Amniotic stem cell (primary cell): ENCODE data around the gene ETV1.
A peak's percentile ranks its signal among the peaks of the same experiment; 100 is the strongest.

Experiments
- DNase-seq: peaks from one replicate; lab custom pipeline; 2025; lab: John Stamatoyannopoulos, UW

ETV1 gene

GRCh38 chr7:13989126-13989948 is at the start of gene ETV1:
Gene ETV1, minus strand, starts transcription at chr7:13989666. Its CDS starts 614 bp downstream, at chr7:13989052.
- DNase-seq = peak; percentile 79

DNA sequence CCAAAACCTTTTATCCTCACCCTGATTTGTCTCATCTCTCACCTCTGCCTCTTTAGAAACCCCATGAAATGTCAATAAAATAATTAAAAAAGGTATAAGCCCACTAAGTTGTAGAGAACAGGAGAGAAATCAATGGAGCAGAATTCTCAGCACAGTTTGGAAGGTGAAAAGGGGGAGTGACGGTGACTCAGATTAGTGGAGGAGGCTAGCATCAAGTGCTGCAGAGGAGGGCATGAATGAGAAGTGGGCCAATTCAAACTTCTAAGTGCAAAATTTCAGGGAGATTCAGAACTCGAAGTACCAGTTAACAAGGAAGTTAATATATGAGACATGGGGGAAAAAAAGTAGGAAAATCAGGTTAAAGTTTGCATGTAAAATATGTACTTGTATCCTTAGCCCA is 34.9 kb upstream of the ETV1 start:
- no peak for DNase-seq

DNA sequence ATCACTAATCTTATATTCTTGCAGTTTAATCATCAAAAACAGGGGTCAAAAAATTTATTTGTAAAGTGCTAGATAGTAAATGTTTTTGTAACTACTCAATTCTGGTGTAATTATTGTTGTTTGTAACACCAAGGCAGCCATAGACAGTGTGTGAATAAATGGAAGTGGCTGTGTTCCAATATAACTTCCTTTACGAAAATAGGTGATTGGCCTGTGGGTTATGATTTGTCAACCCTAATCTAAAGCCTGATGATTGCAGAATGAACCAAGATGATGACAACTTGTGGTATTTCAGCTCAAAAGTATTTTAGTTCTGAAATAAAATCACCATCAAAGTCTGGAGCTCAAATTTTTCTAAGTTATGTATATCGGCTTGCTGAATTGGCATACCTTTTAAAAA is 34.4 kb upstream of the ETV1 start:
- no peak for DNase-seq

DNA sequence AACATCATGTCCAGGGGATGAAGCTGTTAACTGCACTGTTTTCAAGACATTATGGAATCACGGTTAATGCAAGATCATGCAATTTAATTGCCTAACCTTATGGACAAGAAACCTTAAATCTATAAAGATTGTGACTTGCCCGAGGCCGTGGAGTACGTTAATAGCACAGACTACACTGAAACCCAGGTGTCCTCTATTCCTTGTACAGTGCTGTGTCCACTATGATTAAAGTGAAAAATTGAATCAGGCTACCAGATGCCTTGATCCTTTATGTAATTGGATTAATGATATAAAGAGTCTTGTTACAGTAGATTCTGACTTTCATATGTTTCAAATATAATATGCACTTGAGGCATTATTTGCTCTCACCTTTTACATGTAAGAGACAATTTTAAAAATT is 33.9 kb upstream of the ETV1 start:
- DNase-seq = no peak

DNA sequence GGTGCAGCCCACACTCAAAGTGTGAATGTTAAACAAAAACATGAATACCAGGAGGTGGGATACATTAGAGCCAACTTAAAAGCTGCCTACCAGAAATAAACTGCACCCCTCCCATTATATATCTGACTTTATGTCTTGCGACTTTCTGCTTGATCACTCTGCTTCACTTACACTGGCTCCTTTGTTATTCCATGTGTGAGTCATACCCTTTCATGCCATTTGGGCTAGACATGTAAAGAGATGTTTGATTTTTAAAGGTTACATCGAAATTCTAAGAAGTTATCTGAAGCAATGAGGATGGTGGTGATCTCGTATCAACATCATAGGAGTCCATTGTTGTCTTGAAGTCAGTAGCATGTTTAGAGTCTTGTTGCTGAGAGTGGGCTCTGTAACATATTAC is 31.6 kb upstream of the ETV1 start:
- DNase-seq = no peak

DNA sequence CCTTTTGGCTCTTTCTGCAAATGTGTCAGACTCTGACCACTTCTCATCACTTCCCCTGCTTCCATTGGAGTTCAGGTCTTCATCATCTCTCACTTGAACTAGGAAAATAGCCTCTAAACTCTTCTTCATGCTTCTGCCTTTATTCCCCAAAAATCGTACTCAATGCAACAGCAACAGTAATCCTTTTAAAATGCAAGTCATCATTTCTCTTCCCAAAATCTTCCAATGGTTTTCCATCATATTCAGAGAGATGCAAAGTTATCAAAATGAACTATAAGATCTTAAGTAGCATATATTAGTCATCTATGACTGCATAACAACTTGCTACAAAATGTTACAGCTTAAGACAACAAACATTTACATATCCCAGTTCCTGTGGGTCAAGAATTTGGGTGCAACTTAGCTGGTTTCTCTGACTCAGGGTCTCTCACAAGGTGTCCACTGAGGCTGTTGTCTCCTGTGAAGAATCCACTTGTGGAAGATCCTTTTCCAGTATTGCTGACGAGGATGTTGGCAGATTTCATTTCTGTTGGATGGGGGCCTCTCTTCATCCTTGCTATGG is 31.0 kb upstream of the ETV1 start:
- no peak for DNase-seq

DNA sequence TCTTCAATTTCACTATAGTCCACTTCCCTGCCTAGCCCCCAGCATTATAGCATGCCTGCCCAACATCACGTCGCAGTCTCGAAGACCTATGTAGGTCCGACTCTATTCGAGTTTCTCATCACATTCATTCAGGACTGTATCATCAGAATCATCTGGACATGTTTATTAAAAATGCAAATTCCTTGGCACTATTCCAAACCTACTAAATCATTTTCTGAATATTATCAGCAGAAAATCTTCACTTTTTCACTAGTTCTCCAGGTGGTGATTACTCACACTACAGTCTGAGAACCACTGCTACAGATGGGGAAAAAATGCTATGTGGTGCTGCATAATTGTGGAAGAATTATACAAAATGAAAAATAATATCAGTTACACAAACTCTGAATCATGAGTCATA is 29.3 kb upstream of the ETV1 start:
- no peak for DNase-seq

- DNase-seq = no peak
These were observed 27.5 kb upstream of the ETV1 start for GRCh38 chr7:14016950-14017349.

GRCh38 chr7:14013898-14014297 is 24.4 kb upstream of the ETV1 start:
- no peak for DNase-seq

DNA sequence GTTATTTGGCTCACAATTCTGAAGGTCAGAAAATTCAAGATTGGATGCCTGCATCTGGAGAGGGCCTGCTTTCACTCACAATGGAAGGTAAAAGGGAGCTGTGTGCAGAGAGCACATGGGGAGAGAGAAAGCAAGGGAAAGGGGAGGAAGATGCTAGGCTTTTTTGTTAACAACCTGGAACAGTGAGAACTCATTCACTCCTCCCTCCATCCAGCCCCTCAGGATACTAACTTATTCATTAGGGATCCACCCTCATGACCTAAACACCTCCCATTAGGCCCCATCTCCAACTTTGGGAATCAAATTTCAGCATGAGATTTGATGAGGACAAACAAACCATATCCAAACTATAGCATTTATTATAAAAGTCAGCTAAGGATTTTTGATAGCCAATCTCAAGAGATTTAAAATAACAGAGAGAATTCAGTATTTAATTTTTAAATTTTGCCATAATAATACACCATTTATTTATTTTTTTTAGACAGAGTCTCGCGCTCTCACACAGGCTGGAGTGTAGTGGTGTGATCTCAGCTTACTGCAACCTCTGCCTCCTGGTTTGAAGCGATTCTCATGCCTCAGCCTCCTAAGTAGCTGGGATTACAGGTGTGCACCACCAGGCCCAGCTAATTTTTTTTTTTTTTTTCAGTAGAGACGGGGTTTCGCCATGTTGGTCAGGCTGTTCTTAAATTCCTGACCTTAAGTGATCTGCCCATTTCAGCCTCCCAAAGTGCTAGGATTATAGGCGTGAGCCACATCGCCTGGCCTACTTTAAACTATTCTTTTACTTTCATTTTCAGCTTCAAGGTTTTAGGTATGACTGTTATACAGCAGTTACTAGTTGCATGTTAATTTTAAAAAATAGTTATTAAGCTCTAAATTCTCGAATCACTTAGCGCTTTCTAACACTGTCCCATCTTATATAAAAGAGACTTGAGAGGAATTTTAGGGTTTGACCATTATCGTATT is 20.3 kb upstream of the ETV1 start:
- no peak for DNase-seq

DNA sequence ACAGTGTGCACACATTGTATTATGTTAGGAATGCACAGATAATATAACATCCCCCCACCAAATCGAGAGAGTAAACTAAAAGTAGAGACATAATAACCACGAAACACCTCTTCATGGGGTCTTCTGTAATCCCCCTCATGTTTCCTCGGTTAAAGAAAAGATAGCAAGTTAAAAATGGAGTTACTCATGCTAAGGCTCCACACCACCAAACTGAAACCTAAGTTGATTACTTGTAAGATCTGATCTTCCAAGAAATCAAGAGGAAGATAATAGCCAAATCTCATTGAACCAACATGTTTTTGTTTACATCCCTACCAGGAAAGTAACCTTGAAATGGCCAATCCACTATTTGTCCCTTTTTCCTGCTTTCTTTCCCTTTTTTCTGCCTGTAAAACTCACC is 11.7 kb upstream of the ETV1 start:
- no peak for DNase-seq

DNA sequence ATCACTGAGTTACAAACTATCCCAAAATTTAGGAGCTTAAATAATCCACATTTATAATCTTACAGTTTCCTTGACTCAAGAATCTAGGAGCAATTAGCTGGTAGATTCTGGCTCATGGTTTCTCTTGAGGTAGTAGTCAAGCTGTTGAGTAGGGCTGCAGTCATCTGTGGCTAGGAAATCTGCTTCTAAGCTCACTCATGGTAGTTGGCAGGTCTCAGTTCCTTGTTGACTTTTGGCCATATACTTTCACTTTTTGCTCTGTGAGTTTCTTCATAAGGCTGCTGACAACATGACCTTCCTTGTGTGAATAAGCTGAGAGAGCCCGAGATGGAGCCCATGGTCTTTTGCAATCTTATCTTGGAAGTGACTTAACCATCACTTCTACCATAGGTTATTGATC is 10.8 kb upstream of the ETV1 start:
- no peak for DNase-seq

DNA sequence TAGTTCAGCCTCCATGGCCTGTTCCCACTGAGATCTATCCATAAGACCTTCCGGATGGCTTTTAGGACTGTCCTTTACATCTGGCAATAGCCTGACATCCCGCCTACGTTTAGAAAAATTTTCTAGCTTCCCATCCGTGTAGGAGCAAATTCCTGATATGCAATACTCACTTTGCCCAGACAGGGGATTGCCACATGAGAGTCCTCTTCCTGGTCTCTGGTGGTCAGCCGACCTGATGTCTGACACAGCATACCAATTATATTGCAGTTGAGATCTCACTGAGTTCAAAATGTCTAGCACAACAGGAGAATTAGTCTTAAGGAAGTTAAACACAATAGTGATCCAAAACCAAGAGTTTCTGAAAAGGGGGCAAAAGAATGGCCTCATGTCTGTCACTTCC is 9.4 kb upstream of the ETV1 start:
- DNase-seq = no peak

GRCh38 chr7:13992596-13992964 is 3.1 kb upstream of the ETV1 start:
- no peak for DNase-seq

DNA sequence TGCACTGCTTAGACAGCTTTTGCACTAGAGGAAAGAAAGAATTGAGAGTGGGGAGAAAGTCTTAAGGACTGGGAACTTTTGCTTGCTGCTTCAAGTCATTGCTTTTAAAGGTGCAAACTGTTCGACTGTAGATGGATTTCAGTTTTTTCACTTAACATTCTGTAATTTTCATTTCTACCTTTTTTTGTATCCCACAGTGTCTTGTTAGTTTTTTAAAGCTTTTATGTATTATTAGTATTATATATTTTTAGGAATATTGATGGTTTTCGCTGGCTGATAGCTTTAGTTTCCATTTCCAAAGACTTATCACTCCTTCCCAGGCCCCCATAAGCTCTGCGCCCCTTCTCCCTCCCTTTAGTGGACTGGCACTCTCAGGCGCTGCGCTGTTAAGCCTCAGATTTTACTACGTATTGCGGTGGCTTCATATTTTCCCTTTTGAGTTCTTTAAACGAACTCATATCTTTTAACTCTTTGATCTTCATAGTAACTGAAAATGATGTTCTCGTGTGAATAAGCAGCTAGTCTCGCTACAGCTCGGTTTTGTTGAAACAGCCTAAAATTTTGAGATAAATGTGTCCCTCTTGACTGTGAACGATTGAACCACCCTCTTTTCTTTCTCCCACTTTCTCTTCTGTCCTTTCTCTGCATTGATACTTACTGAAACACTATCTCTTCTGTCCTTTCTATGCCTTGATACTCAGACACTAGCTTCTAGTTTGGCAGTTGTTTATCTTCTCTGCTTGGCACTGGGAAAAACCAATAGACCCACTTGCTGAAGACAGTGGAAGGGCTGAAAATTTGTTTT is 2.5 kb upstream of the ETV1 start:
- no peak for DNase-seq

- peak; percentile 93 for DNase-seq
These were observed 1.7 kb upstream of the ETV1 start for GRCh38 chr7:13990984-13991790.

- DNase-seq = no peak
These were observed 985 bp upstream of the ETV1 start for GRCh38 chr7:13990319-13990983.

DNA sequence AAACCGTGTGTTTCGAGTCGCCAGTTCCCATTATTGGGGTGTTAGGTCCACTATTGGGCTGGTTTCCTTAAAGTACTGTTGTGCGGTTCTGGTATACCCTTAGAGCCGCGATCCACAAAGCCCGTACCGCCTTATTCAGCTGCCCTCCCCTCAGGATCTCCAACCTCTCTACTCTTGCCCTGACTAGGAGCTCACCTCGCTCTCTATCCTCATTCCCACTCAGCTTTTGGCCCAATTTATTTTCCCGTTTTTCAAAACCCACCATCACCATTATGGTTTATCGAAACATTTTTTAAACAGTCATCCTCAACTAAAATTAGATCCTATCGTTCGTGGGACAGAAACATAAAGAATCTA is 461 bp upstream of the ETV1 start:
- no peak for DNase-seq

GRCh38 chr7:13988731-13989125 is 738 bp downstream of the ETV1 start:
- DNase-seq = no peak

DNA sequence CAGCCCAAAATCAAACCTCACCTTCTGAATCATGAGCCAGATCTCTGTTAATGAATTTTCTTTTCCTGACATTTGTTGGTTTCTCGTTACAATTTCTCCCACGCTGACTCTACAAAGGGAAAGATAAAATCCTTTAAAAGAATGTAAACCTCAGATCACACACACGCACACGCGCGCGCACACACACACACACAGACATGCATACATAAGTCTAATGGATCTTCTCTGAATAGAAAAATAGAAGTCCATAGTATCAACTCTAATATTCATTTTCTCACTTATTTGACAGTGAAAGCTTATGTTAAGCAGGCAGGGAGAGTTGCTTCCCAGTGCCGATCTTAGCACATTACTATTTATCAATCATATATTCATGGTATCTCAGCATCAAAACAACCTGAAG is 1.4 kb downstream of the ETV1 start:
- DNase-seq = no peak

- DNase-seq = no peak
These were observed 2.1 kb downstream of the ETV1 start for GRCh38 chr7:13987395-13987794.
